SK-N-SH treated with all-trans-retinoic acid at 6 μM for 48 hours (cell line): ENCODE results near the gene CMTR1.

Experiments
- ATAC-seq: fragments of 200-7000 bp; cut with Tn5 transposase; 3 replicates; pipeline ENCODE4 v1.9.1; 2020; ENCODE audit warnings: mild to moderate bottlenecking, moderate library complexity
- BACH2 ChIP-seq: fragments of 250-450 bp; sonication (Bioruptor Pico); IDR thresholded peaks from 2 replicates; pipeline ENCODE4 v1.9.0; 2021; ENCODE audit warnings: mild to moderate bottlenecking, borderline replicate concordance
- CREB5 ChIP-seq: fragments of 250-450 bp; sonication (Bioruptor Pico); IDR thresholded peaks from 2 replicates; pipeline ENCODE4 v1.5.1; 2020; ENCODE audit warnings: low read depth, mild to moderate bottlenecking, moderate library complexity
- CSDC2 ChIP-seq: fragments of 250-450 bp; sonication (Bioruptor Pico); IDR thresholded peaks from 2 replicates; pipeline ENCODE4 v1.5.0; 2020; ENCODE audit warnings: mild to moderate bottlenecking, moderate library complexity
- CSRNP3 ChIP-seq: fragments of 250-450 bp; sonication (Bioruptor Pico); IDR thresholded peaks from 2 replicates; pipeline ENCODE4 v1.5.1; 2021; ENCODE audit warnings: mild to moderate bottlenecking, moderate library complexity
- GLIS3 ChIP-seq: fragments of 250-450 bp; sonication (Bioruptor Pico); IDR thresholded peaks from 2 replicates; pipeline ENCODE4 v1.5.0; 2020; ENCODE audit warnings: mild to moderate bottlenecking, moderate library complexity
- ISL1 ChIP-seq: fragments of 250-450 bp; sonication (Bioruptor Pico); IDR thresholded peaks from 2 replicates; pipeline ENCODE4 v2.1.2; 2022; ENCODE audit warnings: mild to moderate bottlenecking, moderate library complexity
- PPARA ChIP-seq: fragments of 250-450 bp; sonication (Bioruptor Pico); IDR thresholded peaks from 2 replicates; pipeline ENCODE4 v1.5.0; 2020; ENCODE audit warnings: mild to moderate bottlenecking, borderline replicate concordance
- TSHZ2 ChIP-seq: fragments of 250-450 bp; sonication (Bioruptor Pico); IDR thresholded peaks from 2 replicates; pipeline ENCODE4 v1.5.0; 2020; ENCODE audit warnings: mild to moderate bottlenecking, moderate library complexity
- ZNF565 ChIP-seq: fragments of 450-650 bp; formaldehyde crosslinking; conservative IDR thresholded peaks from 2 replicates; pipeline ENCODE4 v1.5.0; 2020; ENCODE audit warnings: low read depth, mild to moderate bottlenecking, moderate library complexity
- ZNF8 ChIP-seq: fragments of 450-650 bp; formaldehyde crosslinking; IDR thresholded peaks from 2 replicates; pipeline ENCODE4 v1.5.0; 2020; ENCODE audit warnings: mild to moderate bottlenecking, moderate library complexity

CMTR1 gene

GRCh38 chr6:37491830-37492208, 58.8 kb downstream of the CMTR1 start (continued):
- no peak for TF ChIP-seq ISL1 (CRISPR knock-in tag)
- no peak for TF ChIP-seq CSRNP3
- no peak for TF ChIP-seq TSHZ2

- no peak for ATAC-seq
- TF ChIP-seq CREB5 (no peak), TSHZ2 (no peak)
These were observed 59.4 kb downstream of the CMTR1 start for GRCh38 chr6:37492236-37492972.

- TF ChIP-seq GLIS3 (no peak), BACH2 (CRISPR knock-in tag) (no peak), CREB5 (no peak), TSHZ2 (no peak), PPARA (CRISPR knock-in tag) (no peak)
- no peak for ATAC-seq
These were observed 60.1 kb downstream of the CMTR1 start for GRCh38 chr6:37492991-37493660.

- ATAC-seq: no peak
- TF ChIP-seq PPARA (CRISPR knock-in tag) (no peak), TSHZ2 (no peak), CSDC2 (CRISPR knock-in tag) (no peak), BACH2 (CRISPR knock-in tag) (no peak), CREB5 (no peak), ZNF565 (no peak), ZNF8 (CRISPR knock-in tag) (no peak), CSRNP3 (no peak)
These were observed 60.6 kb downstream of the CMTR1 start for GRCh38 chr6:37493661-37493995.
